Suprapubic skin (tissue), 4 donors: Measurements from ENCODE around the gene RABGGTA.

Source experiments
- EP300 ChIP-seq: sonication (generic); formaldehyde crosslinking; IDR thresholded peaks from one replicate; pipeline ENCODE4 v1.6.1; 2017; ENCODE audit warnings: antibody characterized with exemption
- POLR2A ChIP-seq, 2 donors: fragments of 450-650 bp; IDR thresholded peaks; one replicate each; pipeline ENCODE4 v1.6.1; 2017; ENCODE audit warnings: antibody characterized with exemption in 2 of 2, mild to moderate bottlenecking in 2 of 2, moderate library complexity in 2 of 2
- POLR2AphosphoS5 ChIP-seq, 3 donors: sonication (generic); formaldehyde crosslinking; IDR thresholded peaks; one replicate each; pipeline ENCODE4 v1.6.1; 2017; ENCODE audit warnings: antibody characterized with exemption in 3 of 3
- TF ChIP-seq, protein P1 (sequence below), 2 donors: fragments of 200-600 bp in 1 of 2; fragments of 450-650 bp in 1 of 2; sonication (generic) in 1 of 2; IDR thresholded peaks; one replicate each; pipeline ENCODE4 v1.5.1; 2016 to 2019; ENCODE audit warnings: antibody characterized with exemption in 2 of 2, mild to moderate bottlenecking in 1 of 2, moderate library complexity in 1 of 2

DNA sequence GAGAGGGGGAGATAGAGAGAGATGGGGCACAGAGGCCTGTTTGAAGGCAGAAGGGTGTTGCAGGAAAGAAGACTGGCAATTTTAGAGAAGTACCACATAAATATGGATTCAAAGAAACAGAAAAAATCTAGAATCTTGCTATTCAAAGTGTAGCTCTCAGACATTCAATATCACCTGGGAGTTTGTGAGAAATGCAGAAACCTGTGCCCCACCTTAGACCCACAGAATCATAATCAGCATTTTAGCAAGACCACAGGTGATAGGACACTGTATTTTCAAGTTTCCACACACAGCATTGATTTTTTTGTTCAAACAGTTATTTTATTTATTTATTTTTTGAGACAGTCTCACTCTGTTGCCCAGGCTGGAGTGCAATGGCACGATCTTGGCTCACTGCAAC, 42.5 kb downstream of the RABGGTA start:
- TF ChIP-seq, protein P1, sequence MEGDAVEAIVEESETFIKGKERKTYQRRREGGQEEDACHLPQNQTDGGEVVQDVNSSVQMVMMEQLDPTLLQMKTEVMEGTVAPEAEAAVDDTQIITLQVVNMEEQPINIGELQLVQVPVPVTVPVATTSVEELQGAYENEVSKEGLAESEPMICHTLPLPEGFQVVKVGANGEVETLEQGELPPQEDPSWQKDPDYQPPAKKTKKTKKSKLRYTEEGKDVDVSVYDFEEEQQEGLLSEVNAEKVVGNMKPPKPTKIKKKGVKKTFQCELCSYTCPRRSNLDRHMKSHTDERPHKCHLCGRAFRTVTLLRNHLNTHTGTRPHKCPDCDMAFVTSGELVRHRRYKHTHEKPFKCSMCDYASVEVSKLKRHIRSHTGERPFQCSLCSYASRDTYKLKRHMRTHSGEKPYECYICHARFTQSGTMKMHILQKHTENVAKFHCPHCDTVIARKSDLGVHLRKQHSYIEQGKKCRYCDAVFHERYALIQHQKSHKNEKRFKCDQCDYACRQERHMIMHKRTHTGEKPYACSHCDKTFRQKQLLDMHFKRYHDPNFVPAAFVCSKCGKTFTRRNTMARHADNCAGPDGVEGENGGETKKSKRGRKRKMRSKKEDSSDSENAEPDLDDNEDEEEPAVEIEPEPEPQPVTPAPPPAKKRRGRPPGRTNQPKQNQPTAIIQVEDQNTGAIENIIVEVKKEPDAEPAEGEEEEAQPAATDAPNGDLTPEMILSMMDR (IDR thresholded peaks at IDR 0.05), result no peak
- TF ChIP-seq POLR2AphosphoS5 (IDR thresholded peaks at IDR 0.05) (no peak), EP300 (no peak), POLR2A (IDR thresholded peaks at IDR 0.05) (no peak)
